NCI-H226 (cell line): Measurements from ENCODE around the gene RANBP3L.
"Not testable (repeated sequence)": the region's sequence is repeated elsewhere in the genome, so short reads cannot be mapped to it uniquely, and the experiment has no call there.

ENCODE experiments used
- DNase-seq: peaks from one replicate; pipeline ENCODE4 v3.0.0-alpha.2; 2015

RANBP3L gene

GRCh38 chr5:36301858-36302603, at the start of gene RANBP3L:
Gene RANBP3L (minus strand): TSS chr5:36301902. CDS start chr5:36301416, 486 bp downstream.
- no peak for DNase-seq

- DNase-seq, result no peak
Observed at GRCh38 chr5:36346896-36347690, 45.4 kb upstream of the RANBP3L start.

- DNase-seq, result no peak
Observed at GRCh38 chr5:36344899-36345298, 43.2 kb upstream of the RANBP3L start.

GRCh38 chr5:36341720-36342119, 40.0 kb upstream of the RANBP3L start:
- DNase-seq, result not testable (repeated sequence)

- DNase-seq, result no peak
Observed at GRCh38 chr5:36337597-36337996, 35.9 kb upstream of the RANBP3L start.

- DNase-seq, result no peak
Observed at GRCh38 chr5:36334315-36334714, 32.6 kb upstream of the RANBP3L start.

GRCh38 chr5:36332720-36333119, 31.0 kb upstream of the RANBP3L start:
- DNase-seq, result not testable (repeated sequence)

- no peak for DNase-seq
Observed at GRCh38 chr5:36325196-36325595, 23.5 kb upstream of the RANBP3L start.

- no peak for DNase-seq
Observed at GRCh38 chr5:36323926-36324781, 22.5 kb upstream of the RANBP3L start.

GRCh38 chr5:36312953-36313672, 11.4 kb upstream of the RANBP3L start:
- no peak for DNase-seq

GRCh38 chr5:36311956-36312355, 10.3 kb upstream of the RANBP3L start:
- no peak for DNase-seq

GRCh38 chr5:36310138-36310537, 8.4 kb upstream of the RANBP3L start:
- DNase-seq, result no peak

- peak; percentile 10 for DNase-seq
Observed at GRCh38 chr5:36305571-36306326, 4.0 kb upstream of the RANBP3L start.

GRCh38 chr5:36304095-36304805, 2.5 kb upstream of the RANBP3L start:
- DNase-seq, result no peak

- no peak for DNase-seq
Observed at GRCh38 chr5:36300927-36301540, 668 bp downstream of the RANBP3L start.

GRCh38 chr5:36300191-36300926, 1.3 kb downstream of the RANBP3L start:
- no peak for DNase-seq

- DNase-seq, result no peak
Observed at GRCh38 chr5:36298552-36298951, 3.1 kb downstream of the RANBP3L start.

- no peak for DNase-seq
Observed at GRCh38 chr5:36297653-36298052, 4.0 kb downstream of the RANBP3L start.

GRCh38 chr5:36285837-36286615, 15.7 kb downstream of the RANBP3L start:
- no peak for DNase-seq
